Measurements from ENCODE around the gene GIMAP1. TPM values are rescaled to one million over a fixed set of nuclear protein-coding genes. Genes with fewer than 3 reads are reported as not detected.

The GIMAP1 gene
- total RNA-seq, 1 donor from 2014 or later: 12.1 TPM

GRCh38 chr7:150745876-150746275 is 29.5 kb downstream of the GIMAP1 start:
- no peak for DNase-seq (ENCODE audit: extremely low read depth, low read depth, low spot score)

- DNase-seq (ENCODE audit: extremely low read depth, low read depth, low spot score): no peak
Observed at GRCh38 chr7:150746921-150747320, 30.5 kb downstream of the GIMAP1 start.

- no peak for DNase-seq (ENCODE audit: extremely low read depth, low read depth, low spot score)
Observed at GRCh38 chr7:150748376-150748775, 32.0 kb downstream of the GIMAP1 start.

- no peak for DNase-seq (ENCODE audit: extremely low read depth, low read depth, low spot score)
Observed at GRCh38 chr7:150751702-150752101, 35.3 kb downstream of the GIMAP1 start.

GRCh38 chr7:150753239-150753638 is 36.8 kb downstream of the GIMAP1 start:
- no peak for DNase-seq (ENCODE audit: extremely low read depth, low read depth, low spot score)

- DNase-seq (ENCODE audit: extremely low read depth, low read depth, low spot score): no peak
Observed at GRCh38 chr7:150753826-150754603, 37.6 kb downstream of the GIMAP1 start.

GRCh38 chr7:150754951-150755350 is 38.5 kb downstream of the GIMAP1 start:
- DNase-seq (ENCODE audit: extremely low read depth, low read depth, low spot score): no peak

GRCh38 chr7:150755473-150756099 is 39.2 kb downstream of the GIMAP1 start:
- DNase-seq (ENCODE audit: extremely low read depth, low read depth, low spot score): no peak

GRCh38 chr7:150756166-150756565 is 39.8 kb downstream of the GIMAP1 start:
- no peak for DNase-seq (ENCODE audit: extremely low read depth, low read depth, low spot score)

GRCh38 chr7:150756858-150757257 is 40.4 kb downstream of the GIMAP1 start:
- DNase-seq (ENCODE audit: extremely low read depth, low read depth, low spot score): no peak

GRCh38 chr7:150759479-150759878 is 43.1 kb downstream of the GIMAP1 start:
- no peak for DNase-seq (ENCODE audit: extremely low read depth, low read depth, low spot score)

GRCh38 chr7:150766334-150766709 is 49.9 kb downstream of the GIMAP1 start:
- DNase-seq (ENCODE audit: extremely low read depth, low read depth, low spot score): no peak

- DNase-seq (ENCODE audit: extremely low read depth, low read depth, low spot score): no peak
Observed at GRCh38 chr7:150769768-150770167, 53.4 kb downstream of the GIMAP1 start.

Other genes with a start within 250 kb of the GIMAP1 start
- 13.5 and 34.5 TPM in 2 replicates for gene GIMAP7, start 201.7 kb upstream of the GIMAP1 start, total RNA-seq
- 83.5 and 97.6 TPM in 2 replicates for gene GIMAP4, start 149.2 kb upstream of the GIMAP1 start, total RNA-seq
- 75.3 and 82.2 TPM in 2 replicates for gene GIMAP6, start 84.2 kb upstream of the GIMAP1 start, total RNA-seq
- gene GIMAP2, start 30.9 kb upstream of the GIMAP1 start, total RNA-seq: 31.6 and 33.6 TPM in 2 replicates
- gene GIMAP5, start 20.8 kb downstream of the GIMAP1 start, total RNA-seq: 27.1 and 28.6 TPM in 2 replicates
- gene TMEM176B, start 83.8 kb downstream of the GIMAP1 start, total RNA-seq: not detected in 2 replicates
- gene TMEM176A, start 84.2 kb downstream of the GIMAP1 start, total RNA-seq: not detected in 2 replicates
- not detected in 2 replicates for gene AOC1, start 135.9 kb downstream of the GIMAP1 start, total RNA-seq